Activated gamma-delta T cell treated with anti-CD3 and anti-CD28 coated beads, Interleukin-2, amount 50 U/mL, for 16 hours (primary cell): Measurements from ENCODE around the gene TXLNB.
"Not testable (repeated sequence)": the region's sequence is repeated elsewhere in the genome, so short reads cannot be mapped to it uniquely, and the experiment has no call there.

Source experiments
- DNase-seq: peaks from one replicate; pipeline ENCODE4 v3.0.0-alpha.2; 2020; ENCODE audit warnings: low read depth

Gene TXLNB

GRCh38 chr6:139308936-139309603 is 17.3 kb upstream of the TXLNB start:
- DNase-seq, result no peak

DNA sequence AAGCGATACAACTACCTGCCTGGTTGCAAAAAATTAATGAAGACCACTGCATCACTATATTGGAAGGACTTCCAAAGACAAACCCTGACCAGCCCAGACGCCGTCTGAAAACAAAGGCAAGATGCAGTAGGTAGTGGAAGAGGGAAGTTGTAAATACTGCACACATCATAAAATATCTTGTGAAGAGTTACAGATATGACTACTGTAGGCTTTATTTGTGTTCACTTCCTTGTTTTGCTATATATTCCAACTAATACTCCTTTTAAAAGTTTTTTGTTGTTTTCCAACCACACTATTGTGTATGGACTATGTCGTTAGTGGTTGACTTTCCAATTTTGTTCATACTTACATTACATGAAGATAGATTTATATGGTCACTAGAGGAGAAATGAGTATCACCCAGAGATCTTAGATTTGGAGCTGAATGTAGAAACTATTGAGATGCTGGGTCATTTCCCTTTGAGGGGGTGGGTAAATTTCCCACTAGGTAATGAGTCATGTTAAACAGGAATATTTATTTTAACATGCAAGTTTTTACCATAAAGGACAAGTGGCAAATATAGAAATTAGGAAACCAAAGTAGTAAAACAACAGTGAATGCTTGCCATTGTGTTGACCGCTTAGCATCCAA is 16.6 kb upstream of the TXLNB start:
- no peak for DNase-seq

DNA sequence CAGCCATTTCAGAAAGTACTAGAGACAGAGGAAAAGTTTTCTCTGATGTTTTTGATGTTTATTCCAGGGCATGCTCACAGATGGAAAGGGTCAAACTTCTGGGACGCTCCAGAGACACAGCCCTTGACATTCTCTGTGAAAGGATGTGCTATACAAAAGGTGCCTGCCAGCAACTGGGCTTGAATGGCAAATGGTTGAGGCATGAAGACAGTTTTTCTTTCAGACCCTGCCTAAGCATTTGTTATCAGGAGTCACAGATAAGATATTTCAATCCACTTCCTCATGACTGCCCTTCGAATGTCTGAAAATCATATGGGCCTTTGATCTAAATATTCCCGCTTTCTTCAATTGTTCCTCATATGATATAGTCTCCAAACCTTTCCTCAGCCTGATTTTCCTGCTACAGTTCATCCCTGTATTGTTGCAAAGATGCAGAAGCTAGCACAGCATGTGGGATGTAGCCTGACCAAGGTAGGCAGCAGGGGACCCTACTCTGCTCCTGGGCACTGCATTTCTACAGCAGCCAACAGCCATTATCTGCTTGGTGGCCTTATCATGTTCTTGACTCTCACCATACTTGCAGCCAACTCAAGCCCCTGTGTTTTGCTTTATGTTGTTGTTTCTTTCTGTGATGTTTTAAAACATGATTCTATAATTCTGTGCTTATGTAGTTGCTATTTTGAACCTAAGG is 14.6 kb upstream of the TXLNB start:
- no peak for DNase-seq

GRCh38 chr6:139303185-139303584 is 11.4 kb upstream of the TXLNB start:
- DNase-seq, result no peak

- DNase-seq, result no peak
Observed at GRCh38 chr6:139297921-139298320, 6.1 kb upstream of the TXLNB start.

DNA sequence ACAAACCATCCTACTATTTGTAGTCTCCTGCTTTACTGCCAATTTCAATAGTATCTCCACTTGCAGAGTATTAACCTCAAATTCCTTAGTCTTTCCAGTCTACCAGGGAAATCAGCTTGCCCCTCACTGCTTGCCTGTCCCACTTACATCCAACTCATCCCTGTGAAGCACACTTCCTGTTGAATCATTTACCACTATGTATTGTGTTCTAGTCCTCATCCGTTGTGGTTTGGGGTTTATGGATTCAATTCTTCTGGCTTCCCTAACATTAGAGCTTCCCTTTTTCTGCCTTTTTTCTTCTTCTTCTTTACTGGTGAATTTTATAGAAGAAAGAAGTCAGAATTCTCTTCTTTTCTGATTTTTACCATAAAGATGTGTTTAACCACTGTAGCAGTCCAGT is 5.1 kb upstream of the TXLNB start:
- no peak for DNase-seq

- no peak for DNase-seq
Observed at GRCh38 chr6:139295901-139296300, 4.1 kb upstream of the TXLNB start.

DNA sequence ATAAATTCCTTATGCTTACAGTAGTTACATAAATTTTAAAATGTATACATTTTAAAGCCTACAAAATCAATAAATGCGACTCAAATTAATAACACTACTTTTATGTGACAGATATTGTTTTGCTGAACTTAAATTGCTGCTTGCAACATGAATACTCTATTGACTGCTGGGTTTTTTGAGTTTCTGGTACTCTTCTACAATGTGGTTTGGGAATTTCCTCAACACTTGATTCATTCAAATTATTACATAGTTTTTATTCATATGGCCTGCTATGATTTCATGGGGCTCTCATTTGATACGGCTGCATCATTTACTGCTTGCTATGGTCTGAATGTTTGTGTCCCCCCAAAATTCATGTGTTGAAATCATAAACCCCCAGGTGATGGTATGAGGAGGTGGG is 2.3 kb upstream of the TXLNB start:
- no peak for DNase-seq

GRCh38 chr6:139293230-139293629 is 1.4 kb upstream of the TXLNB start:
- not testable (repeated sequence) for DNase-seq

DNA sequence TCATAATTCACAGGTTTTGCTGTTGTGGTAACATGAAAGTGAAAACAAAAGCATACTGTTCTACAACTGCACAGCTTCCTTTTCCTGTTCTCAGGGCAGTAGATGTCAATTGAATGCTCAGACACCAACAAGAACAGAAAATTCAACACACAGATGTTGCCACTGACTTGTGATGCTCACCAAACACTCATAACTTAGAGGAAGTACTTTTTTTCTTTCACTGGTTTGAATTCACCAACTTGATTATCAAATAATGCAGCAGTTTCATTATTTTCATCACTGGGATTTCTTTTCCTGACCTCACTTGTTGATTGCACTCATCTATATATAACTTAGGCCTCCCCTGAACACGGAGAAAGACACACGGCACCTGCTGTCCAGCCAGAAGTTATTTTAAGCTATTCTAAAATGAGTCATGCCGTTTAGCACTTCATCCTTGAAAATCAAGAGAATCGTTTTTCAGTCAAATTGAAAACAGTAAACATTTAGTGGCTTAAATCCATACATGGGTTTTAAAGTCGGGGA is 949 bp downstream of the TXLNB start:
- DNase-seq, result no peak

GRCh38 chr6:139289233-139289632 is 2.6 kb downstream of the TXLNB start:
- no peak for DNase-seq

- no peak for DNase-seq
Observed at GRCh38 chr6:139288496-139289040, 3.2 kb downstream of the TXLNB start.

- no peak for DNase-seq
Observed at GRCh38 chr6:139287868-139288267, 3.9 kb downstream of the TXLNB start.

GRCh38 chr6:139286438-139286837 is 5.4 kb downstream of the TXLNB start:
- not testable (repeated sequence) for DNase-seq

DNA sequence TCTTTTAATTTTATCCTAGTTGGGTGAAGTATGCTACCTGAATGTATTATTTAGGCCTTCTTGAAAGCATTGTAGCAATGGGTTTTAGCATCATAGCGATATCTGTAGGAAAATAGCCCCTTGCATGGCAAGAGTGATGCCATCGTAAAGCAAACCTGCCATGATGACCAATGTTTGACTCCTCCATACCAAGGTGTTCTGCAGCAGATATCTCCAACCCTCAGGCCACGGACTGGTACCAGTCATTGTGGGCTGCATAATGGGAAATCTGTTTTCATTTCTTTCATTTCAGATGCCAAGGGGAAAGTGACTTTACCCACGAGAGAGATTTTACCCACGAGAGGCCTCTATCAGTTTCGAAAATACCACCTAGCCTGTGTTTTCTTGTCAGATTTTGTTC is 6.2 kb downstream of the TXLNB start:
- DNase-seq, result no peak

DNA sequence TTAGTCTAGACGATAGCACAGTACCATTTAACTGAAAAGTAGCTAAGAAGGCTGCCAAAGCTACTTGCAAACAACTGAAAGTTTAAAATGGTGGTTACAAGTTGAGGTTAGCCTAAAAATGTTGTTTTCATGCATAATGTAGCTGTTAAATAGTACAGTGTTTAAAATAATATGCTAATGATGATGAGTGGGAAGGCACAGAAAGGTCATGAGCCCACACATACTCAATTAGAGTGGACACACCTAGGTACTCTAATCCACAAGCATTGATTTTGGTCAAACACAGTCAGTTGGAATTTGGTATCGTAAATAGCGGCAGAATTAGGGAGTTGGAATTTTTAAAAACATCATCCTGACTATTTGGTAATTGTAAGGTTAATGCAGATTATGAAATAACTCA is 7.0 kb downstream of the TXLNB start:
- no peak for DNase-seq

DNA sequence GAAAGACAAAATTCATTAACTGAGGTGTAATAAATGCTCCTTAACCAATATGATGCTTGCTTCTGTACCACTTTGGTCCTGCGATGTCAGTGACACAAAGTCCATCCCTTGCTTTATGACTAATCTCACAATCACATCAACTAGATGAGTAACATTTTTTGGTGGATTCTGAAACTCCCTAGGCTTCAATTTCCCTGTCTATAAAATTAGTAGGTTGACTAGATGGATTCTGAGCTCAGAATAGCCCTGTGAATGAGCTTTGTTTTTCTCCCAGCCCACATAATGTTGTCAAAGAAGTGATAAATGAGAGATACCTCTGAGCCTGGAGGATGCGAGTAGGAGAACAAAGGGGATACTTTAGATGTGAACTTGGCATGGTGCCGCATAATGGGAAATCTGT is 9.1 kb downstream of the TXLNB start:
- no peak for DNase-seq

GRCh38 chr6:139278190-139278589 is 13.6 kb downstream of the TXLNB start:
- no peak for DNase-seq

GRCh38 chr6:139277587-139277986 is 14.2 kb downstream of the TXLNB start:
- no peak for DNase-seq

DNA sequence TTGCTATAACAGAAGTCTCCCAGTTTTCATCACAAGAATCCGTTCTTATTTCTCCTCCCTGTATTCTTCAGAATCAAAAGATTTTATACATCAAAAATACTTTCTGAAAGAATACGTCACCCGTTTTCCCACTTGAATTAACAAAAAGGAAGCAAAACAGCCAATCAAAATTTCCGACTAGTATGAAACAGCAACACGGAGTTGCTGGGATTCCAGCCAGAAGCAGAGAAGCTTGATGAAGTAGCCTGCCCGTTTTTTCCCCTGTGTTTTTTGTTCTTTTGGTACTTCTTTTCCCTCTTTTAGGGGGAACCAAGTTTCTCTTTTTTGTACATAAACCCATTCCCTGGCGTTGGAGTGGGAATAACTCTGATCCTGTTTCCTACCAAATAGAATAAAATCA is 14.6 kb downstream of the TXLNB start:
- no peak for DNase-seq

- DNase-seq, result no peak
Observed at GRCh38 chr6:139275279-139276055, 16.3 kb downstream of the TXLNB start.

DNA sequence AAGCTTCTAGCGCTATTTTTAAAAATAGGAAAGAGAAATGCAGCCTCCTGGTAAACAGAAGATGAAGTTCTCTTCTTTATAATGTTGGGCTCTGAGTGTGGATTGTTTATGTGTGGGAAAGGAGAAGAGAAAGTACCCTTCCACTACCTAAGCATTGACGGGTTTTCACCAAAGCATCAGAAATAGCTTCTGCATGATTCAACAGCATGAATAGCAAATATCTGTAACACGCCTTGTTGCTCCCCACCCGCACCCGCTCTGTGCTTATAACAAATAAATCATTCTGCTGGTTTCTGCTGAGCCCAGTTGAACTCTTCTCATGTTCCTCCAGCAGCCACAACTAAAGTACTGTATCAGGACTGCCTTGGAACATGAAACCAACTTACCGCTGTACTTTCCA is 20.7 kb downstream of the TXLNB start:
- no peak for DNase-seq
